Activated T-cell treated with anti-CD3 and anti-CD28 coated beads for 4 hours (primary cell): ENCODE measurements around the gene BBS5.
A peak's percentile ranks its signal among the peaks of the same experiment; 100 is the strongest.
"Not testable (repeated sequence)": the region's sequence is repeated elsewhere in the genome, so short reads cannot be mapped to it uniquely, and the experiment has no call there.

Source experiments
- DNase-seq: peaks from one replicate; pipeline ENCODE4 v3.0.0-alpha.2; 2020

BBS5 gene

GRCh38 chr2:169490834-169491233 is 11.5 kb downstream of the BBS5 start:
- no peak for DNase-seq

GRCh38 chr2:169491378-169491777 is 12.1 kb downstream of the BBS5 start:
- DNase-seq = no peak

GRCh38 chr2:169493360-169493759 is 14.1 kb downstream of the BBS5 start:
- DNase-seq = no peak

- DNase-seq = no peak
Measured at GRCh38 chr2:169495310-169495928, 16.1 kb downstream of the BBS5 start.

GRCh38 chr2:169504651-169505050 is 25.4 kb downstream of the BBS5 start:
- DNase-seq = no peak

- DNase-seq = no peak
Measured at GRCh38 chr2:169507698-169508097, 28.4 kb downstream of the BBS5 start.

- DNase-seq = no peak
Measured at GRCh38 chr2:169509298-169509885, 30.1 kb downstream of the BBS5 start, which contains the start of gene KLHL41. Gene KLHL41, plus strand, starts transcription at chr2:169509702. Its CDS starts 77 bp downstream, at chr2:169509779.

GRCh38 chr2:169509955-169510354 is 30.7 kb downstream of the BBS5 start:
- no peak for DNase-seq

- no peak for DNase-seq
Measured at GRCh38 chr2:169510496-169510895, 31.2 kb downstream of the BBS5 start.

- no peak for DNase-seq
Measured at GRCh38 chr2:169511818-169512217, 32.5 kb downstream of the BBS5 start.

GRCh38 chr2:169512525-169512924 is 33.2 kb downstream of the BBS5 start:
- DNase-seq = no peak

GRCh38 chr2:169513094-169513493 is 33.8 kb downstream of the BBS5 start:
- no peak for DNase-seq

GRCh38 chr2:169513926-169514325 is 34.6 kb downstream of the BBS5 start:
- no peak for DNase-seq

GRCh38 chr2:169514758-169515157 is 35.5 kb downstream of the BBS5 start:
- not testable (repeated sequence) for DNase-seq

- not testable (repeated sequence) for DNase-seq
Measured at GRCh38 chr2:169516488-169516995, 37.2 kb downstream of the BBS5 start.

- no peak for DNase-seq
Measured at GRCh38 chr2:169520896-169521295, 41.6 kb downstream of the BBS5 start.

GRCh38 chr2:169523681-169524080 is 44.4 kb downstream of the BBS5 start:
- no peak for DNase-seq

GRCh38 chr2:169525434-169525833 is 46.1 kb downstream of the BBS5 start:
- DNase-seq = no peak

GRCh38 chr2:169526451-169526850 is 47.2 kb downstream of the BBS5 start:
- no peak for DNase-seq

- DNase-seq = peak; percentile 73
Measured at GRCh38 chr2:169528271-169528701, 49.0 kb downstream of the BBS5 start.

- not testable (repeated sequence) for DNase-seq
Measured at GRCh38 chr2:169539460-169539859, 60.2 kb downstream of the BBS5 start.

- DNase-seq = no peak
Measured at GRCh38 chr2:169540146-169540545, 60.9 kb downstream of the BBS5 start.

- DNase-seq = no peak
Measured at GRCh38 chr2:169542433-169542832, 63.1 kb downstream of the BBS5 start.

- no peak for DNase-seq
Measured at GRCh38 chr2:169546756-169547155, 67.5 kb downstream of the BBS5 start.
